ENCODE results near the gene OTOS. TPM values are rescaled to one million over a fixed set of nuclear protein-coding genes. Genes with fewer than 3 reads are reported as not detected.

Gene OTOS
- total RNA-seq, 2 donors from 2014 or later = not detected

DNA sequence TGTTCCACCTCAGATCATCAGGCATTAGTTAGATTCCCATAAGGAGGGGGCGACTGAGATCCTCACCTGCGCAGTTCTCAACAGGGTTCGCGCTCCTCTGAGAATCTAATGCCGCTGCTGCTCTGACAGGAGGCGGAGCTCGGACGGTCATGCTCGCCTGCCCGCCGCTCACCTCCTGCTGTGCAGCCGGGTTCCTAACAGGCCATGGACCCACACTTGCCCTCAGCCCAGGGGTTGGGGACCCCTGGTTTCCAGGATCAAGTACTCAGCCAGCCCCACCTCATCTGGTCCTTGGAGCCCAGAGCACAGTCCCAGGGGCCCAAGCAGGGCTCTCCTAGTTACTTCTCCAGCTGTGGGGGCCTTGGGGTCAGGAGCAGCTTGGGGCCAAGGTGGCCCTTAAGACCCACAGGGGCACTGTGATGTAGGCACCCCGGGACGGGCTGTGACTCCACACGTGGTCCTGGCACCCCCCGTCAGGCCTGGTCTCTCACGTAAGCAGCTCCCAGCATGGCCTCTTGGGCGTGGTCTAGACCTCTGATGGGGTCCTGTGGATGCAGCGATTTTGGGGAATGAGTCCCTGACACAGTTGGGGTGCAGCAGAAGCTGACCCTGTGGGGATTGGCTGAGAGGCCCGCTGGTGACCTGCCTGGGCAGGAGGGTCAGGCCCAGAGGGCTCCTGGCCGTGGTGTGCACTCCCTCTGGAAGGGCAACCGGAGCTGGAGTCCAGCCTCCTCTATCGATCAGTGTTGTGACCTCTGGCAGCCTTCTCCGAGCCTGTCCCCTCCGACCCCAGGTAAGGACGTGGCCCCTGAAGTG, 28.3 kb upstream of the OTOS start:
- ATAC-seq (no peak), DNase-seq (no peak)
- intact Hi-C loops (cut with DNase I, micrococcal nuclease) = no loop called here

DNA sequence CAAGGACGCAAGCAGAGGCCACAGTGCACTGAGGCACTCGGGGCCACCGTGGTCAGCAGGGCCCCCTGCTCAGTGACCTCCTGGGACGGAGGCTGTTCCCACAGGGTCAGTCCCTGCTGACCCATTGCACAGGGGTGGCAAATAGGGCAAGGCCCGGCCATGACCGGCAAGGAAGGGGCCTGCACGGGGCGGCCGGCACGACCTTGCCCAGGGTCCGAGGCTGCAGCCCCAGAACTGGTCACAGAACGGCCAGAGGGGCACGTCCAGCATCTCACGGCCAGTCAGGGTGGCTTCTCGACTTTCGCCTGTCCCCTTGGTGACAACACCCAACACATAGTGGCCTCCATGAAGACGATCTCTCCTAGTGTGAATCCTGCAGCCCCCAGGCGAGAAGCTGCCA, 27.6 kb upstream of the OTOS start:
- DNase-seq (no peak), ATAC-seq (no peak)
- intact Hi-C loops (cut with DNase I, micrococcal nuclease) = no loop called here

DNA sequence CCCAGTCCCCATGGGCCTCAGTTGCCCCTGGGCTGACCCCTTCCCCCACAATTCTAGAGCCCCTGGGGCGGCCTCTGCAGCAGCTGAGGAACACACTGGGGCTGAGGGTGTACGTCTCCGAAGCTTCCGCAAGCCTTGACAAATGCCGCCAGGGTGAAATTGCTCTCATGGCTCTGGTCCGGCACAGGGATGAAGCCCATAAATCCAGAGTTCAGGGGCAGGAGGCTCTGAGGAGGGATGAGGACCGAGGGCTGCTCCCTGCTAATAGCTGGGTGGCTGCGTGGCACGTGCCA, 27.1 kb upstream of the OTOS start:
- DNase-seq (no peak), ATAC-seq (no peak)
- intact Hi-C loops (cut with DNase I, micrococcal nuclease) = no loop called here

DNA sequence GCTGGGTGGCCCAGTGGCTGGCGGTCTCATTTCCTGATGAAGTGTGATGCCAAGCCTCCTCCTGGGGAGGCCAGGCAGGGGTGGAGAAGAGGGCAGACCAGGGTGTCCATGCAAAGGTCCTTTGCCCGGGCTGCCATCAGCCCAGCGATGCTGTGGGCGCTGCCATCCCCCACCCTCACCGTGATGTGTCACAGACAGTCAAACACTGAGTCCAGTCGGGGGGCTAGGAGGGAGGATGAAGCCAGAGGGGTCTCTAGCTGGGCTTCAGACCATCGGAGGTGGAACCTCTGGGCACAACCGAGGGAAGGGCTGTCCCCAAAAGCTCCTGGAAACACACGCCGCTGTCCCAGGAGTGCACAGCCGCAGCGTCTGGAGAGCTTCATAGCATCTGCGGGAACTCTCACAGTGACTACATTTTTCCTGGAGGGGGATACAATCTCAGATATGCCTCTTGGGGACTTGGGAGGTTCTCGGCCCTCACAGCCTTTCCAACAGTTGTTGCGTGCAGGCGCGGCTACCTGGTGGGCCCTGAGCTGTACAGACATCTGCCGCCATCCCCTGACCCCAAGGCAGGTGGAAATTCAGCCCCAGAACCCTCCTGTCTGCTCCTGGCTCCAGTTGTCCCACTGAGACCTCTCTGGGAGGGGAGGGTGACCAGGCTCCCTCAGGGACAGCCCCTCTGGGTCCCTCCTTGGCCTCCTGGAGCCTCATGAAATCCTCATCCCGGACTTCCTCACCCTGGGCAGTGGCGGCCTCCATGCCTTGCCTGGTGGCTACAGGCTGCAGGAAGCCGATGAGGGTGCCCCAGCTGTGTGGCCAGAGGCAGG, 26.5 kb upstream of the OTOS start:
- no peak for DNase-seq
- no peak for ATAC-seq
- intact Hi-C loops (cut with DNase I, micrococcal nuclease) = no loop called here

DNA sequence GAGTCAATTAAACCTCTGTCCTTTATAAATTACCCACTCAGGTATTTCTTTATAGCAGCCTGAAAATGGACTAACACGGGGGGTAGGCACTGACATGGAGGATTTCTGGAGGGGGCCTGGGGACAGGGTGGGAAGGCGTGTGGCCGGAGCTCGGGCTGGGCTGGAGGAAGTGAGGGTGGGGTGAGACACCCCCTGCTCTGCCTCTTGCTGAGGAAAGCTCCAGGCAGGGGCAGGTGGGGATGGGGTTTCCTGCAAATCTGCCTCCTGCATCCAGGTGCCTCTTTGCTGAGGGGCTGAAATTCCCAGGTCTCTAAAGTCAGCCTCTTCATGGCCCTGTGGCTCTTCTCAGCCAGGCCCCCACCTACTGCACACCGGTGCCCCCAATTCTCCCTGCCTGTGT, 25.7 kb upstream of the OTOS start:
- DNase-seq = no peak
- intact Hi-C loops (cut with DNase I, micrococcal nuclease) = no loop called here

DNA sequence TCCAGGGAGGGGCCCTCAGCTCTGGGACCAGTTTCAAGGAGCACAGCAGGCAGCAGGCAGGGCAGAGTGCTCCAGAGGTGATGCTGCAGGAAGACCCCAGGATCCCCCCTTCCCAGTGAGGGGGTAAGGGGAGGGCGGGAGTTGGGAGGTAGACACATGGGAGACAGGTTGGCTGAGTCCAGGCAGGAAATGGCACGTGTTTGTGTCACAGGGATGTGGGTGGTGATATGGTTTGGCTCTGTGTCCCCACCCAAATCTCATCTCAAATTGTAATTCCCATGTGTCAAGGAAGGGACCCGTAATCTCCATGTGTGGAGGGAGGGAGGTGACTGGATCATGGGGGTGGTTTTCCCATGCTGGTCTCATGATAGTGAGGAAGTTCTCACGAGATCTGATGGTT, 25.2 kb upstream of the OTOS start:
- no peak for DNase-seq
- ATAC-seq = no peak
- intact Hi-C loops (cut with DNase I, micrococcal nuclease) = no loop called here

More for the DNA sequence above, 25.7 kb upstream of the OTOS start:
- no peak for ATAC-seq

DNA sequence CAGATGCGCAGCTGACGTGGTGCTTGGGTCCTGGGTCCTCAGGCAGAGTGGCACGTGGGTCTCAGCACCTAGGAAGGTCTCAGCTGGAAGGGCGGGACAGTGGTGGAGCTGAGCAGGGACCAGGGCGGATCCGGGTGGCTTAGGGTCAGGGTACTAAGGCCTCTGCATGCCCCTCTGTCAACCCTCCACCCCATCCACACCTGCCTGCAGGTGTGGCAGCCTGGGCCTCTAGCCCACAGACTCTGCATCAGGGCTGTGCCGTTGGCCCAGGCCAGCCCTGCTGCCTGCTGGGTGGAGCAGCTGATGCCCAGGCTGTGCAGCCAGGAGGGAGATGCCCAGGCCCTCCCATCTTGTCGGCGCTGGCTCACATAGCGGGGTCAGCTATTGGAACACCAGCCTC, 24.6 kb upstream of the OTOS start:
- ATAC-seq (no peak), DNase-seq (no peak)
- intact Hi-C loops (cut with DNase I, micrococcal nuclease) = no loop called here

DNA sequence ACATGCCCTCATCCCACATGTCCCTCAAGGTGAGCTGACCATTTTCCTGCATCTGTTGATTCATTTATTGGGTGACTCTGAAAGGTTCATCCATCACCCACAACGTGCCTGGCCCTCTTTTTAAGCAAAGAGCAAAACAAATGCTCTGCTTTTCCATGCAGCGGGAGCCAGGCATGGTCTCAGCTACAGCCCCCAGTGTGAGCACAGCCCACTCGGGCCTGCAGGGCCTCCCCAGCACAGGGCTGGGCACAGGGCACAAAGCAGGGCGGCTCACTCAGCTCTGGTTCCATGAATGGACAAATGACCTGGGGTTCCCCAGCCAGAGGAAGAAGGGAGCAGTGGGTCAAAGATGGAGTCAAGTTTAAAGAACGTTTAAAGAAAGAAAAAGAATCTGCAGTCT, 24.1 kb upstream of the OTOS start:
- intact Hi-C loops (cut with DNase I, micrococcal nuclease) = no loop called here
- no peak for ATAC-seq
- no peak for DNase-seq

DNA sequence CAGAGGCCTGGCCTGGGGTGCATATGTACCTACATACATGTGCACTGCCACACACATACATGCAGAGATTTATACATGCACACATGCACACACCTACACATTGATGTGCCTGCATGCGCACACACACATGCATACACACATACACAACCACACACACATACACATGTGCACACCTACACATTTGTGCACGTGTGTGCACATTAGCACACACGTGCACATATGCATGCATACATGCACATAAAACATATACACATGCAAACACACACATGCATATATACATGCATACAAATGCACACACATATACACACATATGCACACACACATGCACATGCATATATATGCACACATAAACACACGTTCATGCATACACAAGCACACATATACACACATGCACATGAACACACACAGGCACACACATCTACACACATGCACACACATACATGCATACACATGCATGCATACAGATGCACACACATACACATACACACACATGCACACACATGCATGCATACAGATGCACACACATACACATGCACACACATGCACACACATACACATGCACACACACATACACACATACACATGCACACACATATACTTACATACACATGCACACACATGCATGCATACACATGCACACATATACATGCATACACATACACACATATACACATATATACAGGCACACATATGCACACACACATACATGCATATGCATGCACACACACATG, 23.6 kb upstream of the OTOS start:
- no peak for ATAC-seq
- no peak for DNase-seq
- intact Hi-C loops (cut with DNase I, micrococcal nuclease) = no loop called here

DNA sequence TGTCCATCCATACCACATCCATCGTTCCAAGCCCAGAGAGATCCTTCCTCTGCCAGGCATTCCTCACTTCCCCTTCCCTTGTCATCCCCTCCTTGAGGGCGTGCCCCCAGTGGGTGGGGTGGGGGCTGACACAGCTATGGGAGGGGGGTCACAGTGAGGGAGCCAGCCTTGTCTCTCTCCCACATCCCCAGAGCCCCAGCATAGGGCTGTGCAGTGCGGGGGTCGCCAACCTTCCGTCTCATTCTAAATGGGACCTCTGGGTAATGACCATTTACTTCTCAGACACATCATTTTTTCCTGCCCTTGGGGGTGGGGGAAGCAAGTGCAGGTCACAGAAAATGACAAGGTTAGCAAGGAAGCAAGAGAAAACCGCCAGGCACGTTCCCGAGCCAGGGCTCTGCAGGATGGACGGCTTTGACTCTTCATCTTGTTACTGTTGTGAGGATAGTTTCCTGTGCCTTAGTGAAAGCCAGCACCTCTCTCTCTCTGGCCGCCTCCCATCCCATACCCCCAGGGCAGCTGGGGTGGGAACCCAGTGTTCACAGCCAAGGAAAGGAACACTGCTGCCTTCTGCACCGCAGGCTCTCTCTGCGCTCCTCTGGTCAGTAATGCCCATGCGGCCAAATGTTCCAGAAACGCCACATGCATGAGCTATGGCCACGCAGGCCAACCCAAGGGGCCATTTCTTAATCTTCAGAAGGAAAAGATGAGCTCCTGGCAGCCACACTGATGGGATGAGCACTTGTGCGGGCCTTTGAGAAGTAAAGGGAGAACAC, 22.7 kb upstream of the OTOS start:
- DNase-seq = no peak
- ATAC-seq = no peak
- intact Hi-C loops (cut with DNase I, micrococcal nuclease) = no loop called here

DNA sequence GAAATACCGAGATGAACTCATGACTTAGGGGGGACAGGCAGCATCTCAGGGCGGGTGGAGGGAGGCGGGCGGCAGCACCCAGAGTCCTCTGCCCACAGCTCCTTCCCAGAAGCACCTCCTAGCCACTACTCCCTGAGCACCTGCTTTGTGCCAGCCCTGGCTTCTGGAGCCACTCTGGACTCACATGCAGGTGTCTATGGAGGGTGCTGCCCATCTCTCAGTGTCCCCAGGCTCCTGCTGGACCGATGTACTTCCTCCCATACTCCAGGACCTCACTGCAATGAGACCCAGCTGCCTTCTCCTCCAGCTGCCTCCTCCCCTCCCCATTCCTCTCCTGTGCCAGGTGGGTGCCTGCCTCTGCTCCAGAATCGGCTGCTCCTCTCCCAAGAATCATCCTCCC, 22.1 kb upstream of the OTOS start:
- DNase-seq = no peak
- ATAC-seq = no peak
- intact Hi-C loops (cut with DNase I, micrococcal nuclease) = no loop called here

DNA sequence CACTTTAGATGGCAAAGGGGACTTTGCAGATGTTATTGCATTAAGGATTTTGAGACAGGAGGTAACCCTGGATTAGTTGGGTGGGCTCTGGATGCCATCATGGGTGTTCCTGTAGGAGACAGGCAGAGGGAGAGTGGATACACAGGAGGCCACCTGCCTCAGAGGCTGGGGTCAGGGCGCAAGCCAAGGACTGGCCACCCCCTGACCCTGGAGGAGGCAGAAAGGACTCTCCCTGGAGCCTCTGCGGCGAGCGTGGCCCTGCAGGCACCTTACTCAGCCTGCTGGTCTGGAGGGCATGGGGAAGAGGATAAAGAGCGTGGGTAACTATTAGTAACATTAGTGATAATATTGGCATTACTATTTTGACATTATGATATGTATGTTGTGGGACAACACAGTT, 21.6 kb upstream of the OTOS start:
- intact Hi-C loops (cut with DNase I, micrococcal nuclease) = no loop called here
- DNase-seq (no peak), ATAC-seq (no peak)

DNA sequence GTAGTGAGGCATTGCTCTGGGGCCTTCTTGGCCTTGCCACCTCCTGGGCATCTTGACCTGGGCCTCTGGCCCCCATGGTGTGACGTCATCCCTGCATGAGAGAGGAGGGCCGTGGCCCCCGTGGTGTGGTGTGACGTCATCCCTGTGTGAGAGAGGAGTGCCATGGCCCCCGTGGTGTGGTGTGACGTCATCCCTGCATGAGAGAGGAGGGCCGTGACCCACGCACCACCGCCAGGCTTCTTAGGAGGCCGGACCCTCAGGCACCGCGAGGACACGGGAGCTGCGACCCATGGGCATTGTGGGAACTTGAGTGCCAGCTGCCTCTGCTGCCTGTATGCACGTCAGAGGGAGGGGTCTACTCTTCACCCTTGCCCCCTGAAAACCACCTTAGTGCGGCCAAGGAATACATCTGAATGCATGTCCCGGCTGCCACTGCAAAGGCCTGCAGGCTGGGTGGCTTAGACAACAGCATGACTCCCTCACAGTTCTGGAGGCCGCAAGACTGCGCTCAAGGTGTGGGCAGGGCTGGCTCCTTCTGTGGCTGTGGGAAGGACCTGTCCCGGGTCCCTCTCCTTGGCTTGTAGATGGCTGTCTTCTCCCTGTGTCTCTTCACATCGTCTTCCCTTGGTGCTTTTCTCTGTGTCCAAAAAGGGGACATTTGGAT, 20.8 kb upstream of the OTOS start:
- intact Hi-C loops (cut with DNase I, micrococcal nuclease) = no loop called here
- DNase-seq (no peak), ATAC-seq (no peak)

DNA sequence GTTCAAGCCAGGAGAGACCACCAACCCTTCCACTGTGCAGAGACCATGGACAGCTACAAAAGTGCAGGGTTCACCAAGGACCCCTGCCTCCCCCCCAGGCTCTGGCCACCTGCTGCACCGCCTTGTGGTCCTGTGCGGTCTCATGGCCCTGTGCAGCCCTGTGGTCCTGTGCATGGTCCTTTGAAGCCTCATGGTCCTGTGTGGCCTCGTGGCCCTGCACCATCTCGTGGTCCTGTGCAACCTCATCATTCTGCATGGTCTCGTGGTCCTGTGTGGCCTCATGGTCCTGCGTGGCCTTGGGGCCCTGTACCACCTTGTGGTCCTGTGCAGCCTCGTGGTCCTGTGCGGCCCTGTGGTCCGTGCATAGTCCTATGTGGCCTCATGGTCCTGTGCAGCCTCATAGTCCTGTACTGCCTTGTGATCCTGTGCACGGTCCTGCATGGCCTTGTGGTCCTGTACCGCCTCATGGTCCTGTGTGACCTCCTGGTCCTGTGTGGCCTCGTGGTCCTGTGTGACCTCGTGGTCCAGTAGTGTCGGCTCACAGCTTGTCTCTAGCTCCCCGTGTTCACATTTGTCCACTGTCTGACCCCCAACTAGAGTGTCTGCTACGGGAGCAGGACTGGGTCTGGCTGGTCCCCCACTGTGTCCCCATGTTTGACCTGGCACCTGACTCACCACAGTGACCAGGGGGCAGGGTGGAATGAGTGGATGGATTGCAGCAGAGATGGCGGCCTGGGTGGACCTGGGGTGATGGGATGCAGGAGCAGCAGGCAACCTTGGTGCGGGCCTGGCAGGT, 20.0 kb upstream of the OTOS start:
- ATAC-seq = no peak
- no peak for DNase-seq
- intact Hi-C loops (cut with DNase I, micrococcal nuclease) = no loop called here

DNA sequence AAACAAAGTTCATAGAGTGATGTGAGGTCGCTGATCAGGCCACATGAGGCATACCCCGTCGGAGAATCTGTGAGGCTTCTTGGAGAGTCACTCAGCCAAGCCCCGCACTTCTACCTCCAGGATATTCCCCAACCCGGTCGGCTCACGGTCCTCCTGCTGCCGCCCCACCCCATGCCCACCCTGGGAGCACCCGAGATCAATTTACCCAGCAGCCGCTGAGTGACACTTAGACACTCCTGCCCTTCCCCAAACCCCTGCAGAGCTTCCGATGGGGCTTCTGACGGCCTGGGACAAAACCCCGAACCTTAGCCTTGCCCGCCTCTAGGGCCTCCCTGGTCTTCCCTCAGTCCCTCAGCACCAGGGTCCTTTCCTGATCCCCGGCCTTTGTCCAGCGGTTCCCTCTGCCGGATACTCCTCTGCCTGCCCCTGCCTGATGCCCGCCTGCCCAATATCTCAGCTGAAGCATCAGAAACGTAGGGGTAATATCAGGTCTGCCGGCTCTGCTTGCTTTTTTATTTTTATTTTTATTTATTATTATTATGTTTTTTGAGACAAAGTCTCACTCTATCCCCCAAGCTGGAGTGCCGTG, 18.9 kb upstream of the OTOS start:
- DNase-seq = no peak
- ATAC-seq = no peak
- intact Hi-C loops (cut with DNase I, micrococcal nuclease) = no loop called here

DNA sequence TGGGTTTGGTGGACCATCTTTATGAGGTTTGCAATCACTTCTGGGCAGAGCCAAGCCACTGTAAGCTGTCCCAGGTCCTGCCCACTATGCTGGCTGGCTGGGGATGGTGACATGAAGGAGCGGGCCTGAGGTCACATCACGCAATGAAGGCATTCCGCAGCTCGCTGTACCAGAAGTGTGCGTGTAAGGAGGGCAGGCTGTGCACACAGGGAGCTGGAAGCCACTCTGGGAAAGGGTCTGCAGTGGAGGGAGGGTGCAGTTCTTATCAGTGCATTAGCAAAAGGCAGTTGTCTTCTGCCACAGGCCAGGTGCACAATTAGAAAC, 16.7 kb upstream of the OTOS start:
- ATAC-seq (no peak), DNase-seq (no peak)
- intact Hi-C loops (cut with DNase I, micrococcal nuclease) = no loop called here

DNA sequence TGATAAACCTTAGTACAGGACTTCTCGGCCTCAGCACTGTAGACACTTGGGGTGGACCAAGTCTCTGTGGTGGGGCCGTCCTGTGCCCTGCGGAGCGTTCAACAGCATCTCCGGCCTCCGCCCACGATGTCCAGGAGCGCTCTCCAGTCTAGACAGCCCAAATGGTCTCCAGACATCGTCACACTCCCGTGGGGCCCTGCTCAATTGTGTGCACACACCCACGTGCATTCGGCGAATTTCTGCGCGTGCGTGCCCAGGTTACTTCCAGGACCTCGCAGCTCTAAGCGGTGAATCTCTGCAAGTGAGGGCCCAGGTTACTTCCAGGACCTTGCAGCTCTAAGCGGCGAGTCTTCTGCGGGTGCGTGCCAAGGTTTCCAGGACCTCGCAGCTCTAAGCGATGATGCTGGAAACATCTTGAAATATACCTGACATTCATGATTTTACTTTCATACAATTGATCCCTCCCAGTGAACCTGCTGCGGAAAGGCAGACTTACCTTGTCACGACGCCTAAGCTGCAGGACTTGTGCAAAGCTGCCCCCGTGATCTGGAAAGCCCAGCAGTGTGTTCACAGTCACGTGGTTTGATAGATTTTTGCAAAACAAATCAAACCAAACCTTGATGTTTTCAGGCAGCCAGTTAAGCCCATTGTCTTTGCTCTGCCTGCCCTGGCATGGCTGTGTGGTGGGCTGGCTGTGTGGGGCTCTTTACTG, 16.1 kb upstream of the OTOS start:
- no peak for DNase-seq
- intact Hi-C loops (cut with DNase I, micrococcal nuclease) = no loop called here
- no peak for ATAC-seq
